IMR-90 (cell line): ENCODE measurements around the gene LBHD2. TPM values are rescaled to one million over a fixed set of nuclear protein-coding genes. Genes with fewer than 3 reads are reported as not detected.
A peak's percentile ranks its signal among the peaks of the same experiment; 100 is the strongest.

Experiments used
- ATAC-seq: fragments of 200-7000 bp; cut with Tn5 transposase; 2 replicates; pipeline ENCODE4 v1.9.1; 2020; ENCODE audit warnings: low read depth, mild to moderate bottlenecking, moderate library complexity
- BruUV-seq: library from RNA; stranded (reverse); fragments of 400-500 nt; replicated peaks from 2 replicates; lab custom pipeline; 2021; lab: Mats Ljungman, UMichigan
- CTCF ChIA-PET: fragments of 300-600 bp; formaldehyde crosslinking; extraction: SDS; loops from one replicate; lab custom pipeline; 2021; ENCODE audit warnings: antibody characterized with exemption; lab: Yijun Ruan, JAX
- POLR2A ChIA-PET: fragments of 300-600 bp; sonication (Branson Sonifier 250); formaldehyde crosslinking; loops from one replicate; lab custom pipeline; 2022; ENCODE audit warnings: antibody characterized with exemption; ENCODE audit not compliant: unreplicated experiment; lab: Charles Lee
- DNase-seq: peaks from one replicate; pipeline ENCODE4 v3.0.0; 2013
- H2AFZ ChIP-seq: replicated peaks from 2 replicates; pipeline ENCODE3; 2013; ENCODE audit warnings: low read length, mild to moderate bottlenecking; ENCODE audit not compliant: poor library complexity
- H2AK5ac ChIP-seq: 2 replicates; pipeline ENCODE4 v1.6.1; 2013; ENCODE audit warnings: low read depth, low read length, inconsistent platforms
- H2AK9ac ChIP-seq: replicated peaks from 2 replicates; pipeline ENCODE3; 2013; ENCODE audit warnings: mild to moderate bottlenecking, low read depth, low read length, moderate library complexity; ENCODE audit not compliant: poor library complexity
- H2BK120ac ChIP-seq: 2 replicates; pipeline ENCODE4 v1.6.1; 2013; ENCODE audit warnings: low read depth, low read length, inconsistent platforms
- H2BK15ac ChIP-seq: 3 replicates; pipeline ENCODE4 v1.6.1; 2013; ENCODE audit warnings: low read depth, low read length, inconsistent platforms
- H2BK20ac ChIP-seq: 2 replicates; pipeline ENCODE4 v1.6.1; 2013; ENCODE audit warnings: low read depth, mild to moderate bottlenecking, inconsistent platforms, low read length, moderate library complexity
- H2BK5ac ChIP-seq: 2 replicates; pipeline ENCODE4 v1.6.1; 2013; ENCODE audit warnings: mild to moderate bottlenecking, low read depth, low read length, inconsistent platforms; ENCODE audit not compliant: poor library complexity, severe bottlenecking
- H3K14ac ChIP-seq: replicated peaks from 2 replicates; pipeline ENCODE4 v1.6.1; 2013; ENCODE audit warnings: low read depth, low read length, inconsistent platforms
- H3K18ac ChIP-seq: 2 replicates; pipeline ENCODE4 v1.6.1; 2013; ENCODE audit warnings: low read depth, low read length, control low read depth
- H3K23ac ChIP-seq: 2 replicates; pipeline ENCODE4 v1.6.1; 2013; ENCODE audit warnings: low read depth, low read length, inconsistent platforms
- H3K27ac ChIP-seq: 2 replicates; pipeline ENCODE4 v1.5.1; 2013; ENCODE audit warnings: mild to moderate bottlenecking, control low read depth, low read length; ENCODE audit not compliant: insufficient read depth
- H3K27me3 ChIP-seq: 2 replicates; pipeline ENCODE4 v1.6.1; 2013; ENCODE audit warnings: low read length; ENCODE audit not compliant: control insufficient read depth, insufficient read depth
- H3K36me3 ChIP-seq: 2 replicates; pipeline ENCODE4 v1.6.1; 2013; ENCODE audit warnings: low read length, mixed read lengths; ENCODE audit not compliant: control insufficient read depth, insufficient read depth
- H3K4ac ChIP-seq: 2 replicates; pipeline ENCODE4 v1.6.1; 2013; ENCODE audit warnings: low read depth, low read length, inconsistent platforms
- H3K4me1 ChIP-seq: 2 replicates; pipeline ENCODE4 v1.6.1; 2013; ENCODE audit warnings: low read length, mixed read lengths; ENCODE audit not compliant: control insufficient read depth, insufficient read depth
- H3K4me2 ChIP-seq: 2 replicates; pipeline ENCODE4 v1.6.1; 2013; ENCODE audit warnings: low read depth, mild to moderate bottlenecking, control low read depth, low read length, moderate library complexity
- H3K4me3 ChIP-seq: 2 replicates; pipeline ENCODE4 v1.5.1; 2013; ENCODE audit warnings: low read depth, mild to moderate bottlenecking, control low read depth, low read length, moderate library complexity; ENCODE audit not compliant: insufficient read depth
- H3K56ac ChIP-seq: 2 replicates; pipeline ENCODE4 v1.6.1; 2013; ENCODE audit warnings: low read length, inconsistent platforms; ENCODE audit not compliant: insufficient read depth; ENCODE audit errors: extremely low read depth
- H3K79me1 ChIP-seq, 2 experiments: 2 replicates each; pipeline ENCODE4 v1.6.1; 2013; ENCODE audit warnings: low read length in 2 of 2, inconsistent platforms in 1 of 2, low read depth in 1 of 2
- H3K9ac ChIP-seq: 2 replicates; pipeline ENCODE4 v1.6.1; 2013; ENCODE audit warnings: low read depth, low read length, control low read depth
- H3K9me1 ChIP-seq: 2 replicates; pipeline ENCODE4 v1.6.1; 2013; ENCODE audit warnings: low read length, inconsistent platforms; ENCODE audit not compliant: insufficient read depth
- H3K9me3 ChIP-seq: 2 replicates; pipeline ENCODE4 v1.6.1; 2013; ENCODE audit warnings: low read length; ENCODE audit not compliant: control insufficient read depth, insufficient read depth
- H4K20me1 ChIP-seq: 2 replicates; pipeline ENCODE4 v1.6.1; 2013; ENCODE audit warnings: low read length, inconsistent platforms; ENCODE audit not compliant: insufficient read depth
- H4K5ac ChIP-seq: 2 replicates; pipeline ENCODE4 v1.6.1; 2013; ENCODE audit warnings: mild to moderate bottlenecking, low read depth, low read length, control low read depth
- H4K8ac ChIP-seq, 2 experiments: 2 replicates each; pipeline ENCODE4 v1.6.1; 2013; ENCODE audit warnings: low read depth in 2 of 2, low read length in 2 of 2, control low read depth in 1 of 2, inconsistent platforms in 1 of 2
- H4K91ac ChIP-seq: 2 replicates; pipeline ENCODE4 v1.6.1; 2013; ENCODE audit warnings: low read depth, low read length, inconsistent platforms; ENCODE audit not compliant: insufficient read depth
- CEBPB ChIP-seq: IDR thresholded peaks from 2 replicates; pipeline ENCODE4 v1.6.1; 2012; ENCODE audit warnings: low read depth, low read length, improper control_type of control experiment
- CHD1 ChIP-seq: IDR thresholded peaks from 2 replicates; pipeline ENCODE4 v1.6.1; 2012; ENCODE audit warnings: low read depth, low read length, improper control_type of control experiment
- ELK1 ChIP-seq: fragments of 150-350 bp; IDR thresholded peaks from 2 replicates; pipeline ENCODE4 v1.6.1; 2016; ENCODE audit warnings: low read depth, mild to moderate bottlenecking, low read length, moderate library complexity, borderline replicate concordance
- MAZ ChIP-seq: IDR thresholded peaks from 2 replicates; pipeline ENCODE4 v1.6.1; 2012; ENCODE audit warnings: low read depth, mild to moderate bottlenecking, low read length, improper control_type of control experiment, moderate library complexity, borderline replicate concordance
- MXI1 ChIP-seq: IDR thresholded peaks from 2 replicates; pipeline ENCODE4 v1.6.1; 2012; ENCODE audit warnings: low read depth, mild to moderate bottlenecking, low read length, moderate library complexity, borderline replicate concordance
- RAD21 ChIP-seq: IDR thresholded peaks from 2 replicates; pipeline ENCODE4 v1.6.1; 2012; ENCODE audit warnings: low read length, improper control_type of control experiment
- SMC3 ChIP-seq: fragments of 150-350 bp; IDR thresholded peaks from 2 replicates; pipeline ENCODE4 v1.6.1; 2016; ENCODE audit warnings: low read depth, mild to moderate bottlenecking, antibody characterized with exemption, low read length, moderate library complexity
- USF2 ChIP-seq: fragments of 150-350 bp; IDR thresholded peaks from 2 replicates; pipeline ENCODE4 v1.6.1; 2017; ENCODE audit warnings: mild to moderate bottlenecking, antibody characterized with exemption, low read length, low read depth
- WGBS, 2 experiments: methylation state at CpG; one replicate each; pipeline versions ENCODE4 v1.1.5 to v1.1.7; 2013; ENCODE audit warnings: missing lambda C conversion rate in 2 of 2; ENCODE audit not compliant: insufficient read length in 1 of 2; ENCODE audit errors: extremely low coverage in 2 of 2; 5-methylcytosine and 5-hydroxymethylcytosine counted together
- dilution Hi-C: fragments of 300-500 bp; cut with HindIII; formaldehyde crosslinking; loops from one replicate; pipeline ENCODE4 v1.14.3; 2018; ENCODE audit warnings: low sequenced_read_pairs; ENCODE audit not compliant: unreplicated experiment
- in situ Hi-C: fragments of 300-500 bp; cut with MboI; formaldehyde crosslinking; loops from 3 replicates; pipeline ENCODE4 v1.14.3; 2019; ENCODE audit warnings: low sequenced_read_pairs, inconsistent platforms, mixed read lengths
- intact Hi-C: fragments of 100-400 bp; cut with micrococcal nuclease; formaldehyde crosslinking; loops from 2 replicates; pipeline ENCODE4 v1.10.0; 2022
- polyA plus RNA-seq, 3 experiments: library from polyadenylated mRNA; depleted of rRNA; stranded (reverse); fragments of >200 nt; gene quantifications; 2 replicates each; pipeline ENCODE4 v1.2.3, GENCODE V29; 2012; ENCODE audit warnings: low replicate concordance in 1 of 3
- total RNA-seq: library from RNA; depleted of rRNA; stranded (reverse); fragments of >200 nt; gene quantifications from 2 replicates; pipeline ENCODE4 v1.2.3, GENCODE V29; 2012
- TF ChIP-seq, protein P1 (sequence below): conservative IDR thresholded peaks from 2 replicates; pipeline ENCODE4 v1.5.1; 2012; ENCODE audit warnings: mild to moderate bottlenecking, low read depth, low read length, improper control_type of control experiment

The LBHD2 gene
- total and polyA plus RNA-seq, 2 of the 4 experiments (the other 2 are of a cell fraction), result not detected

DNA sequence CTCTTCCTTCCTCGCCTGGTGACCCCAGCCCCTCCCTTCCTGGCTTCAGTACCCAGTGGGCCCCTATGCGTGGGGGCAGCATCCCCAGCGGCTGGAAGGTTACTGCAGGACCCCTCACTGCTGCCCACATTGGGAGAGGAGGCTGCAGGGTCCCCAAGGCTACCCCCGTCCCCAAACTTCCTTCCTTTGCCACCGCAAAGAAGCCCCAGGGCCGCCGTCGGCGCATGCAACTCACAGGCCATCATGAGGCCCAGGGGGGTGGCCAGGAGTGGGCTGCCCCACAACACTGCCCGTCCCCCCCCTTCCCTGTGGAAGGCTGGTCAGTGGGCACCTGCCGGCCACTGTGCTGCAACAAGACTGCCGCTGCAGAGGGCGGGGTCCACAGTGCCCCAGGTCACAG, 29.8 kb downstream of the LBHD2 start:
- no peak overlapping the region for H2BK15ac ChIP-seq
- peaks cover 4% of the 10 kb centered on the region; the same call in 1 of the 2 replicates for H3K9me1 ChIP-seq
- no peak overlapping the region for H3K14ac ChIP-seq
- no peaks in the 10 kb centered on the region for H3K27me3 ChIP-seq
- ATAC-seq (no peak), DNase-seq (no peak)
- H3K9me3 ChIP-seq, result no peaks in the 10 kb centered on the region
- intact Hi-C loops, result no loop called here
- CTCF ChIA-PET, result no interaction called here
- H2BK5ac ChIP-seq, result no peak overlapping the region
- no peaks in the 10 kb centered on the region for H4K20me1 ChIP-seq
- WGBS, 2 experiments, result no CpG with 5 or more reads among the region's 13 CpGs
- H3K23ac ChIP-seq, result no peak overlapping the region
- TF ChIP-seq MXI1 (no peak), USF2 (no peak), ELK1 (no peak), MAZ (no peak), RAD21 (no peak), CEBPB (no peak), CHD1 (no peak), SMC3 (no peak)
- TF ChIP-seq, protein P1, sequence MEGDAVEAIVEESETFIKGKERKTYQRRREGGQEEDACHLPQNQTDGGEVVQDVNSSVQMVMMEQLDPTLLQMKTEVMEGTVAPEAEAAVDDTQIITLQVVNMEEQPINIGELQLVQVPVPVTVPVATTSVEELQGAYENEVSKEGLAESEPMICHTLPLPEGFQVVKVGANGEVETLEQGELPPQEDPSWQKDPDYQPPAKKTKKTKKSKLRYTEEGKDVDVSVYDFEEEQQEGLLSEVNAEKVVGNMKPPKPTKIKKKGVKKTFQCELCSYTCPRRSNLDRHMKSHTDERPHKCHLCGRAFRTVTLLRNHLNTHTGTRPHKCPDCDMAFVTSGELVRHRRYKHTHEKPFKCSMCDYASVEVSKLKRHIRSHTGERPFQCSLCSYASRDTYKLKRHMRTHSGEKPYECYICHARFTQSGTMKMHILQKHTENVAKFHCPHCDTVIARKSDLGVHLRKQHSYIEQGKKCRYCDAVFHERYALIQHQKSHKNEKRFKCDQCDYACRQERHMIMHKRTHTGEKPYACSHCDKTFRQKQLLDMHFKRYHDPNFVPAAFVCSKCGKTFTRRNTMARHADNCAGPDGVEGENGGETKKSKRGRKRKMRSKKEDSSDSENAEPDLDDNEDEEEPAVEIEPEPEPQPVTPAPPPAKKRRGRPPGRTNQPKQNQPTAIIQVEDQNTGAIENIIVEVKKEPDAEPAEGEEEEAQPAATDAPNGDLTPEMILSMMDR, result no peak
- H3K4ac ChIP-seq, result no peak overlapping the region; the same call in 1 of the 2 replicates
- H3K79me1 ChIP-seq, result no peaks in the 10 kb centered on the region
- H4K5ac ChIP-seq, result no peak overlapping the region
- H2AFZ ChIP-seq, result no peak overlapping the region
- no peak overlapping the region for H3K56ac ChIP-seq
- H3K4me2 ChIP-seq, result no peak overlapping the region
- POLR2A ChIA-PET, result no interaction called here
- dilution Hi-C loops, result no loop called here
- no peak overlapping the region for H2AK9ac ChIP-seq
- H2BK120ac ChIP-seq, result no peak overlapping the region
- no peak overlapping the region for H3K27ac ChIP-seq
- H3K4me3 ChIP-seq, result no peak overlapping the region
- peak overlapping the region; percentile 20; the same call in 1 of the 2 replicates for H2AK5ac ChIP-seq
- no peak overlapping the region for H4K8ac ChIP-seq
- H3K4me1 ChIP-seq, result peaks cover 31% of the 10 kb centered on the region
- BruUV-seq, result no TSS peak
- no peak overlapping the region for H2BK20ac ChIP-seq
- no peak overlapping the region for H3K18ac ChIP-seq
- H3K36me3 ChIP-seq, result no peaks in the 10 kb centered on the region
- in situ Hi-C loops, result no loop called here
- no peak overlapping the region for H4K91ac ChIP-seq
- no peak overlapping the region for H3K9ac ChIP-seq
